ENCODE results near the gene LGR5.
A peak's percentile ranks its signal among the peaks of the same experiment; 100 is the strongest.

LGR5 gene

DNA sequence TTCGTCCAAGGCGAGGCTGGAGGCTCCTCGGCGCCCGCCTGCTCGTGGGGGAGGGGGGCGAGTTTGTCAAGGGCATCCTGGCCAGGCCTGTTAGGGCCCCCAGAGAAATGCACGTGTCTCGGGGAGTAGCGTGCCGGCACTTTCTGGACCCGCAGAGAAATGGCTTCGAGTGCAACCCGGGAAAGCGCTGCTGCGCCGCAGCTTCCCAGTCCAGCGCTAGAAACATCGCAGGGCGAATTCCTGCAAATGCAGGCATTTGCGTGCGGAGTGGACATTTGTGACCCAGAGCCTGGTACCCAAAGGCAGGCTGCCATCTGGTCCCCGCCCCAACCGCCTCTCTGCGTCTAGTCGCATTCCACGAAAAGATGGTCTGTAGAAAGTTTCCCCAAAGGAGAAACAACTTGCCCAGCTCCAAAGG is 756 bp downstream of the LGR5 start:
- DNase-seq = no peak

DNA sequence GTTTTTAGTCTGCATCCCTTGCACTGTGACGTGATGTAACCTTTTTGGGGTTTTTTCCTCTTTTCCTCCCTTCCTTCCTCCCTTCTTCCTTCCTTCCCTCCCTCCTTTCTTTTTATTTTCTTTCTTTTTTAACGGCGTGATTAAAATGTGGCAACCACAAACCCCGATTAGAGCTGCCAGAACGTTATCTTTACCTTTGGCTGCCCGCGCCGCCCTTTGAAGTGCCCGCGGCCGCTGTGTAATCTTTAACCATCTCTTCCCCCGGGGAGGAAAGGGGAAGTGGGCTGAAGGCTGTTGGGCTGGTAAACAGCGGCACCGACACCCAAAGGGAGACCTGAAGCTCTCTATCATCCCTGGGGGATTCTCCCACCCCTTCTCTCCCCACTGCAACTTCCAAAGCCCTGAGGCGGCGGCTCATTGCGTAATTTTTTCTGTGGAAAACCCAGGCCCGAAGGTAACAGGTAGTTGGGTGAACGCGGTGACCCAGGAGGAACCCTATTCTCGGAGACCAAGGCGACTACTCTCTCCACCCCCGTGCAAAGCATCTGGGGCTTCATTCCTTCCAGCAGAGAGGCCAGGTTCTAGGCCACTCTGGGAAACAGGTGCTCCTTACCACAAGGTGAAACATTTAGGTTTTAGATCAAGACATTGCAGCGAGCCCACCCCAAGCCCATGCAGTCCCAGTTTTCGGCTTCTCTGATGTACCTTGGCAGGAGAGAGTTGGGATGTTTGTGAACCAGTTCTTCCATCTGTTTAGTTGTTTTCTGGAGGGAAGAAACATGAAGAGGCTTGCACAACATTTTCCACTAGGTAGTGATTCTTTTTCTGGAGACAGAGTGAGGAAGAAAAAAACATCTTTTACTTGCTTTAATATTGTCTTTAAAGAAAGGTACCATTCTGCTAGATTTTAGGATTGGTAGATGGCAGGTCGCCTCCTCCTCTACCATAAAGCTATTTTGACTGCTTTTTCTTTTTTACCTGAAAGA is 1.5 kb downstream of the LGR5 start:
- DNase-seq = peak; percentile 89

DNA sequence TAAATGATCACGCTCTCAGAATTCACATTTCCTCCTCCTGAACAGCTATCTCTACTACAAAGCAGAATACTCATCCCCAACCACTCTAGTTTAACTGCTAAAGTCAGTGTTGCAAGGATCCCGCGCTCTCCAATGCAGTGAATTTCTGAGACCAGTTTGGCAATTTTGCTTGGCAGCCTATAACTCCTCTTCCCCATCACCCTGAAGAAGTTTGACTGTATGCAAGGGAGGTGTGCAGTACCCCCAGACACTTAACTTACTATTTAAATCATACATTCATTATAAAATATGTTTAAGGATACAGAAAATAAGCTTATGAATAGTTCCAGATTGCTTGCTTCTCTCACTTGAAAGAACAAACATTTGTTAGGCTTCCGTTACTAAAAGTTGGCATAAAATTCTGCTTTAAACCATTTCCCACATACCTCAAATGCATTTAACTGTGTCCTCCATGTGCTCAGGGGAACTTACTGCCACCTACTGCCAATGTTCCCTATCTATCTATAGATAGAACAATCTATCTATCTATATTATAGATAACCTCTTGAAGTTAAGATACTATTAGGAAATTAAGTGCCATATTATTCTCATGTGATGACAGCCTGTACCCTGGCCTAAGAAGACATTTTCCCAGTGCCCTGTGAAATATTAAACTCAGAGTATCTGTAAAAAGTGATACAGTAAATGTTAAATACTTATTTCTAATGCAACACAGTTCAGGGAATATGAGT is 2.4 kb downstream of the LGR5 start:
- DNase-seq = no peak

DNA sequence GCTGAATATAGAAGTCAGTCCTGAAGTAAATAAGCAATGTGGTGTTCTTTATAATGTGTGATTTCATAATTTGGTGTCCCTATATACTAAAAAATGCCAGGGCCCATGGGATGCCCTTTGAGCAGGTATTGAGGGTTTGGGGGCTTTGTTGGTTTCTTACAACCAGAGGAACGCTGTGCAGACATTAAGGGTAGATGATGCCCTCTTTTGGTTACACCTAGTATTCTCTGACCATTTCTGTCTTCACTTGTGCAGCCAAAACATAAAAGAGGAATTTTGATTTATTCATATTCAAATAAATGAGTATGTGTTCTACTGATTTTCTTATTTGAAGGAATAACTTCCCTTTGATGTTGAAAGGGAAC is 3.0 kb downstream of the LGR5 start:
- no peak for DNase-seq

DNA sequence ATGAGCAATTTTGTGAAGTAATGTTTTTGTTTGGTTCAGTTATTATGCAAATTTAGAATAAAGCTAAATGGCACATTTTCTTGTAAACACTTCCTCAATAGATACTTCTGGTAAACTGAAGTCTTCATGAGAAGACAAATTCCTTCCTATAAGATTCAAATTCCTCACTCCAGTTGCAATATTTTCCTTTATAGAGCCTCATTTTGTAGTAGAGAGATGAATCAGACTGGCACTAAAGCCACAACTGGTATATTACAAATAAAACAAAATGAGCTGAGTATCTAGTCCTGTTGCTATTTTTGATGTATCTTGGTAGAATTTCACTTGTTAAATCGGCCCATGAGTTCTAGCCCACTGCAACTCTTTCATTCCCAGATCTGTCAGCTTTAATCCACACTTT is 5.5 kb downstream of the LGR5 start:
- DNase-seq = no peak

DNA sequence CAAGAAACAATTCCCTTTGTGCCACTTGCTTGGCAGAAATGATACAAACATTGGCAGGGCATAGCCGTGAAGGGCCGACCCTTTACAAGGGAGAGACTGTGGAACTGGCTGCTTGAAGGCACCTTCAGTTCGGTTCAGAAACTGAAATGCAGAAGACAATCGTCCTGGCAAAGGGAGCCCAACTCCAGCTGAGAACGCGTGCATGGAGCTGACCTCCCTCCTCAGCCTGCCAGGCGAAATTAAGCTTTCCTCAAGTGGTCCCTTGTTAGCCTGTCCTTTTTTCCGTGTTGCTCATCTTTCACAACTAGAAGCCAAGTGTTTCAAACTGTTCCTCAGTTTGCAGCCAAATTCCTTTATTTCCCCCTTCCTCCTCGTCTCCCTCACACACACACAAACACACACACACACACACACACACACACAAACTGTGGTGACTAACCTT is 8.1 kb downstream of the LGR5 start:
- no peak for DNase-seq

DNA sequence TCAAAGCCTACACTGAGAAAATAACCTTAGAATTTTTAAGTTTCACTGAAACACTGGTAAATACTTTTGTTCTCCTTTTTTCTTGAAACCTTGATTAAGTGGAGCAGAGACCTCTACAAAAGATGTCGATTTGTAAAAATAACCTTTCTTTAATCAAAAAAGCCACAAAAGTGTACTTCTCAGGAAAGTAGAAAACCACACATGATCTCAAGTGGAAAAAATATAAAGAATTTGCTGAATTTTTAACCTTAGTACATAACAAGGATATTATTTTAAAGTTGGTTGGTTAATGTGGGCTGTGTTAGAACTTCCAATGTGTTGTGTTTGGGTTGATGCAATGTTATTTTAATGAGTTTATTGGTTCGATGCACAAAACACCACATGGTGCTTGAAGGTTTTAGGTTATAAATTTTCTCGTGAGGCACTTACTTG is 8.6 kb downstream of the LGR5 start:
- DNase-seq = no peak

DNA sequence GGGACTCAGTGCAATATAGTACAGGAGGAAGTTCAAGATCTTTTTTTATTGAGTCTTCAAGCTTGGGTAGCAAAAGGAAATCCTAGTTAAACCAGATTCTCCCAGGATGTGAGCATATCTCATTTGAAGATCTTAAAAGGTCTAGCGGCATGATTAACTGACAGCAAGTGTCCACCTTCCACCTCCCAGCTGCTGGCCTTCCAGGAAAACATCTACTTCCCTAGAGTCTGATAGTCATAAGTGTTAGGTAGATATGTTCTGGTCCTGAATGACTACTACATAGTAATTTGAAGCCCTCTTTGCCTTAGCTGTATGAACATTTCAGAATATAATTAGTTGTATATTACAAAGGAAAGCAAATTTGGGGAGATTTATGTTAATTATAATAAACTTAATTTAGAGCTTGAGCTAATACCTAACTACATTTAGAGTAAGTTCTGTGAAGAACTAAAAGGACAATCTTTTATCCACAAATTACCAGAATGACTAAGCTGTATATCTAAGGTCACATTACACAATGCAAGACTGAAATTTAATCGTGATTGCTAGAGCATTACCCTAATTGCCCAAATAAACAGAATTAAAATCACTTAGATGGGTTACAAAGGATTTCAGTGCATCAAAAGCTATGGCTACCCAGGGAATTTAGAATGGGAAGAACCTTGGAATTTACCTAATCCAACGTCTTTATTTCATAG is 9.9 kb downstream of the LGR5 start:
- DNase-seq = no peak

DNA sequence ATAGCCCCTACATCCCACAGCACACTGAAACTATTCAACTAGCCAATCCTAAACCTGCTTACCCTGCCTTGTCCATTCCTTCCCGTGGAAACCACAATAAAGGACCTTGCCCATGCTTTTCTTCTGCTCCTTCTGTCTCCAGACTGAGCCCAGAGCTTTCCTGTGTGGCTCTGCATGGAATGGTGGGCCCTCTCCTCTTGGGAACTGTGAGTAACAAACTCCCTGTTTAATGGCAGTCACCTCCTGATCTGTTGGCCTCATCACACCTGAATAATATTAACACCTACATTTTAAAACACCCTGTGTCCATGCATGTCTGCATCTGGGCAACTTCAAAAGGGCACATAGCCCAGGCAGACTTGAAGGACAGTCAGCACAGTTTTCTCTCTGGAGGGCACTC is 12.4 kb downstream of the LGR5 start:
- no peak for DNase-seq

DNA sequence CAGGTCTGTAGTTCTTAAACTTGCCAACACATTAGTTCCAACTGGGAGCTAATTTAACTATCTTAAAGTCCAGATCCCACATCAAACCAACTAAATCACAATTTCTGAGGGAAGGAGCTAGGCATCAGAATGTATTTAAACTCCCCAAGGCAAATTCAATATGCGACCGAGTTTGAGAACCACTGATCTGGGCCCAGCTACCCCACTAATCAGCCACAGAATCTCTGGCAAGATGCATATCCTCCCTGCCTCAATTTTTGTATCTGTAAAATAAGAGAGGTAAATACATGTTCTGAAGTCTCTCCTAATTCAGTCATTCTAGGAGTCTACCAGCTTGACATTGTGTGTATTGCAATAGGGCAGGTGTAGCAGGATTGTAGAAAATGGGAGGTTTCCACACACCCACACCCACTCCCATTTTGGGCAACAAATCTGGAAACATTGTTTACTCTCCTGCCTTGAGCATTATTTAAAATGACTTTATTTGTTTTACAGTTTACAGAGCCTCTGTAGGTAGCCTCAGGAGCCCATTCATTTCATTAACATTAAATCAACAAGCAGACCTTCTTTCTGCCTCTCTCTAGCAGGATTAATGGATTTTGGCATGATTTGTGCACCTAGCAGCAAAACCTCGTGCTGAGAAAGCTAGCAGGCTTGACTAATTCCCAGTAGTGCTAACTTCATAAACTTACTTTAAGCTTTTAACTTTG is 15.6 kb downstream of the LGR5 start:
- DNase-seq = no peak

DNA sequence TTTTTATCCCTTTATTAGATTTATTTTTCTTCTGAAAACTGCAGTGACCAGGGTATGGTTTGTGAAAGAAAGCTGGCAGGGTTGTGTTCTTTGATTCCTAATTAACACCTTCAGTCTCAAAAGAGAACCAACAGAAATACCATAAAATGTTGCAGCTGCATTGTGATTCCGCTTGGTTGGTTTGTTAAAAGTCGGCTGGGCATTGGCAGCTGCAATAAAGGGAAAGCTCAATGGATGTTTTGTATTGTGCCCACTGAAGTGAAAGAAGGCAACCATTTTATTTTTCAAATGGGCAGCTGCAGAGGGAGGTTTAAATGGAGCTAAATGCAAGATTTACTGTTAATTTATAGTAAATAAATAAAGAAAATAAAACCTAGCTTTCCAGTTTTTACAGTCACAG is 16.7 kb downstream of the LGR5 start:
- DNase-seq = no peak

DNA sequence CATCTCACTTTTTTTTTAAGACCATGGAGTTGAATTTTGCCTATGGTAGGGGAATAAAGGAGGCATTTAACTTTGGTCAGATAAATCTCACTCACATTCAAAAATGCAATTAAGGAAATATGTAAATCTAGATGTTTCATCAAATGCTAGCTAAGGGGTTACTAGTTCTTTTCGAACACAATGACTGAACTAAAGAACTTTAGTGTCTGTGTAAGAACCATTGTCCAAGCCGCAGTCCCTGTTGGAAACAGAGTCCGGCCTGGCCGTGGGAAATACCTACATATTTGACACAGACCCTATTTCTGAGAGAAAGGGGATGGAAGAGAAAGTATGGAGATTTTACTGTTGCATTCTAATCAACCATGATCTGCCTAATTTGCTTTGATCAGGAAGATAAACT is 17.4 kb downstream of the LGR5 start:
- no peak for DNase-seq

DNA sequence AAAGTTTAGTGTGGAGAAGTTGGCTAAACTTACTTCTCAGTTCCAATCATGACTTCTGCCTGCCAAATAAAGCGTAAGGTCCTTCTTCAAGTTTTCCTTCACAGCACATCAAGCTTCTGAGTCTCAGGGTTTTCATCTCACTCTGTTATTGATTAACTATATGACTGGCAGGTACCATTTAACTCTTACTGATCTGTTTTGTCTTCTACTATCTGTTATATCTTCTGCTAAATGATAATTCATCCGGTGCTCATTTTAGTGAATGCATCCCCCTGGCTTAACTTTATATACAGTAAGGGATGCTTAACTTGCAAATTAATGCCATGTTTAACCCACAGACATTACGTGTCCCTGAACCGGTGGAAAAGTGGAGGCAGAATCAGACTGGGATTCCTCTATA is 20.7 kb downstream of the LGR5 start:
- no peak for DNase-seq

DNA sequence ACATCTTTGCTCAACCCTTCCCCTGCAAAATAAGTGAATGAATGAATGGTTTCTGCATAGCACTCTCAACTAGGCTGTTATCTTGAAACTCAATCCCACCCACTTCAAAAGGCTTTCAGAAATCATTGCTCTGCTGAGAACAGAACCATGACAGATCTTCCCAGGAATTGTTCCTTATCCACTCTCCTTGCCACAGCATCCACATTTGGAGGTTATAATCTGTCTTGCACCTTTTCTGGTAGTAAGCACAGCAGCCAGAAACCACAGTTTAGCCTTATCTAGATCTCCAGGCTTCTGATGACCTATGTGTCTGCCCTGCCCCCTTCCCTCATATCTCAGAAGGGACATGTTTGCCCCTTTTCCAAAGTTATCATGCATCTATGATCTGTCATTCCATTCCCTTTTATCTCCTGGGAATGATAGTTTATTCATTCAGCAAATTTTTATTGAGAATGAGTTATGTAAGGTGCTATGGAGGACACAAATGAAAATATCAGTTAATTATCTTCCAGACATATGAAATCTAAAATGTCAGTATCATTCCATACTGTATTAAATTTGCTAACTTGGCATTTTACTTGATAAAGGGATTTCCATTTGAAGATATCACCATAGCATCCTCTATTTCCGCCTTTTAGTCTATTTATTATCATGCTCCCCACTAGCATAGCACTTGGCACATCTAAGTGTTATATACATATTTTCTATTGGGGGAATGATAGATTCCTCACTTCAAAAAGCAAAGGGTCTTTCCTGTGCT is 21.4 kb downstream of the LGR5 start:
- DNase-seq = peak; percentile 74

DNA sequence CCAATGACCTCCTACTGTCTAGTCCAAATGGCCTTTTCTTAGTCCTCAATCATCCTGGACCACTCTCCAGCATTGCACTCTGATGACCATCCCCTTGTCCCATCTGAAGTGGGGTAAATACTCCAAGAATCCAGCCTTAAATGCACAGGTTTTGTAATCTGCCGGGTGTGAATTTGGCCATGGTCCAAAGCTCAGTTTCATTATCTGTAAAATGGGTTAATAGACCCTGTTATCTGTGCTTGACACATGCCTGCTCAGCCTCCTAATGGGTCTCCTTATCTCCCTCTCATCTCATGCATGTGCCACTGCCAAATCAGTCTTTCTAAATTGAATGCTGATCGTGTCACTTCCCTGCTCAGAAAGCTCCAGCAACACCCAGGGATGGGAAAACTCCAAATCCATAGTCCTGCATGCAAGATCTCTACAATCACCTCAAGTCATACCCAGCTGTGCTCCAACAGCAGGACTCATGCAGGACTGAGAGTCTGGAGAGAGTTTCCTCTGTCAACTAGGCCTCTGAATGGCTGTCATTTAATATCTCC is 22.3 kb downstream of the LGR5 start:
- DNase-seq = no peak

DNA sequence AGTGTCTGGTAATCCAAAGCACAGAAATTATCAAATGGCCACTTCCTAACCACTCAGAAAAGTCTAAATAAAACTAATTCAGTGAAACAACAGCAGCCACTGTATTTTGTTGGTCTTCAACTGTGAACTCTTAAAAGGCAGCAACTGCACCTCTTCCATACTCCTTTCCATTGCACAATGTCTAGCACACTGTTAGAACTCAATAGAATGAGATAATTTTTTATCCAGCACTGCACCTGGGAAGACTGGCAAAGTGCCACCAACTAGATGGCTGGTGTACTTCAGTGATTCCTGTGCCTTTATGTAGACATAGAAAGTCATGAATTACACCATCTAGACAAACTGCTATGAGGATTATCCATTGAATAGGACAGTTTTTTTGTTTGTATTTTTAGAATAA is 26.2 kb downstream of the LGR5 start:
- peak; percentile 80 for DNase-seq

DNA sequence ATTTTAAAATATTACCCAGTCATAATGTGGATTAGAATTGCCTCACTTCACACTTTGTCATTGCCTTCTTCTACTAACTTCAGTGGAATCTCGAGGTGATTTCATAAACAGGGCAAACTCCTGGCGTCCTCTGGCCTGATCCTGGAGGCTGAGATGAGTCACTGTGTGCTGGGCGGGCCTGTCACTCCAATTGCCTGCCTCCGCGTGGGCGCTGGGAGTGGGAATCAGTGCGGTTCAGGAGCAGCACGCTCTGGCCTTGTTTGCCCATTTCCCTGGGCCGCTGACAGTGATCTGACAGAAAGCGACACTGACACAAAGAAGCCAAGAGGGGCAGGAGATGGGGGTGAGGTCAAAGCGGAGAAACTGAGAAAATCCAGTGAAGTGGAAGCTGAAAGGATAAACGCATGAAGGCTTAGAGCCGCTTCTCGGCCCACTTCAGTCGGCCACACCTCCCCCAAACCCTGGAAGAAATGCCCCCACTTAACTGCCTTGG is 29.7 kb downstream of the LGR5 start:
- DNase-seq = no peak

DNA sequence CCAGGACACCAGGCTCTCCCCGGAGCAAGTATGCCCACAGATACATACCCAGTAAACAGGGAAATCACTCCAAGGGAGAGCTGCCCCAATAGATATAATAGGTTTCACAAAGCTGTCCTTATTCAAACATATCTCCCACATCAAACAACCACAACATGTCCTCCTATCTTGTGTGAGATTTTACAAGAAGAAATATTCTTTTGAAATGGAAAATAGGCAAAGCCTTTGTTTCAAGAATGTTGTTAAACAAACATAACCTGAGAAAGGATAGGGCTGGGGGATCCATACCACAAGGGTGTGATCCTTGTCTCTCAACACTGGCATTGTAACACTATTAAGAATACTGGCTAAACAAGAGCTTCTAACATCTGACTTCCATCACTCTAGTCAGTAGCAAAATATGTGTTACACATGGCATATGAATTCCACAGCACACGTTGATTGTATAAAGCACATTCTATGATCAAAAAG is 32.9 kb downstream of the LGR5 start:
- DNase-seq = no peak

DNA sequence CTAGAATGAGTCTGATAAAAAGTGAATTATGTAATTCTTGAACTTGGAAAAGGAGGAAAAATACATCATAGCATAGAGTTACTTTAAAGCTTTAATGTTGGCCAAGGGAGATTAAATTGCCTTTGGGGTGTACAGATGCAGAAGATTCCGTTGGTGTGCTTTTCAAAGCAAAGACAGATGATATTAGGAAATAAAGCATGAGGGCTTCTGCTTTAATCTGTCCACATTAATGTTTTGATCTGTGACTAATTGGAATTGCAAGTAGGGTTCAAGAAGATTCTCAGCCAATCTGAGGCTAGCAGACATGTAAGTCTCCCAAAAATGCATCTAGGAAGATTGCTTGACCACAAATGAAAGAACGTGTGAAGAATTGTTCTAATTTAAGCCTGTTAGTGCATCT is 35.2 kb downstream of the LGR5 start:
- no peak for DNase-seq

DNA sequence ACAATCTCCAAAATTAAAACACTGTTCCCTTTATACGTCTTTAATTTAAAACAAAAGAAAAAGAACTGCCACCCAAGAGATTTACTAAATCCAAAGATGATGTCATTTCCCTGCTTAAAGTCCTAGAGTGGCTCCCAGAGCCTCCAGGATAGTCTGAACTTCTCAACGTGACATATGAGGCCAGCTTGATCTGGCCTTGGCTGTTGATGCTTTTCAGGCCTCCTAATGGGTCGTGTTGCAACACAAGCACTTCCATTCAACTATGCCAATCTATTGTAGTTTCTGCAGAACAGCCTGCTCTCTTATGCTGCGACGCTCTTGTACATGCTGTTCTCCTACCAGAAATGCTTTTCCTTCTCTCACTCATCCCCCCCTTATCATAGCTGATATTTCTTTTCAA is 35.7 kb downstream of the LGR5 start:
- no peak for DNase-seq

DNA sequence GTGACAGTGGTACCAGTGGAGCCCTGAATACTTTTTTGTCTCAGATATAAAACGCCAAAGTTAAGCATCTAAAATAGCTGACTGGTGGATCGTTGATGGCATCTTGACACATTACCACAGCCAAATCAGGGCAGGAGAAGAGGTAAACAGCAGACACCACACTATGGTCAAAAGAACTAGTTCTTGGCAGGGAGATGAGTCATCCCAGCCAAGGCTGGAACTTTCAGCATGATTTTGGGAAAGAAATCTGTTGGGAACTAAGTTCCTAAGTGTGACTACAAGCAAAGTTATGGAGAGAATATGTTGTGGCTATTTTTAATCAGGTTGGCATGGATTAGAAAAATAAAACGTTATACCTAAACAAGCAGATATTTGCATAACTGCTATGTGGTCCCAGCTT is 36.9 kb downstream of the LGR5 start:
- no peak for DNase-seq

DNA sequence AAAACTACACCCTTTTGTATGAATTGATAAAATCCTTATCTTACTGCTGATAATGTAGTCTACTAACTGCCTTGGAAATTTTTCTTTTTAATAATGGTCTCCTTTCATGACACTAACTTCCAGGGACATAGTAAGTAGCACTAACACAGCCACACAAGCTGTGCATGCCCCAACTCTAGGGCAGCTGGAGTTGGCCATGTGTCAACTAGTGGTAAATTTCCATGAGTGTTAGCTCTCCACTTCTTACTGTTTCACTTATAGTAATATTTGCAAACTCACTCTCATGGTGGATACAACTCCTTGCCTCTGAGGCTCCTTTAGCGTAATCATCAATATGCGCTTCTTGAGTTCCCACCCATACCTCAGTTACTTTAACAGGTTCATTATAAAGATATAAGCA is 38.0 kb downstream of the LGR5 start:
- DNase-seq = no peak

Measured in OCI-M1 (cell line).